Esophagus muscularis mucosa (tissue), 4 donors: ENCODE data around the gene CCDC170. TPM values are rescaled to one million over a fixed set of nuclear protein-coding genes. Genes with fewer than 3 reads are reported as not detected.

Source experiments
- DNase-seq: peaks from one replicate; pipeline ENCODE4 v3.0.0-alpha.2; 2017; ENCODE audit errors: extremely low spot score
- H3K27ac ChIP-seq, 4 donors: fragments of 200-600 bp; sonication (generic); replicated peaks in 1 of 4; 1 replicate in 3 of 4; 2 replicates in 1 of 4; pipeline ENCODE4 v1.5.1; 2016 to 2019; ENCODE audit warnings: mild to moderate bottlenecking in 1 of 4
- H3K27me3 ChIP-seq, 4 donors: fragments of 200-600 bp; sonication (generic); one replicate each; pipeline versions ENCODE4 v1.5.1 to v1.6.0; 2016 to 2019
- H3K36me3 ChIP-seq, 4 donors: fragments of 200-600 bp; sonication (generic); one replicate each; pipeline ENCODE4 v1.5.1; 2016 to 2019
- H3K4me1 ChIP-seq, 4 donors: fragments of 200-600 bp; sonication (generic); one replicate each; pipeline ENCODE4 v1.5.1; 2016 to 2019
- H3K4me3 ChIP-seq, 4 donors: fragments of 200-600 bp; sonication (generic); 1 replicate in 2 of 4; 2 replicates in 2 of 4; pipeline ENCODE4 v1.5.1; 2016 to 2019; ENCODE audit warnings: mild to moderate bottlenecking in 4 of 4, moderate library complexity in 1 of 4
- H3K9me3 ChIP-seq, 4 donors: fragments of 200-600 bp; sonication (generic); 1 replicate in 3 of 4; 2 replicates in 1 of 4; pipeline ENCODE4 v1.5.1; 2016 to 2019
- CTCF ChIP-seq, 3 experiments: fragments of 200-600 bp in 2 of 3; fragments of 450-650 bp in 1 of 3; sonication (generic) in 2 of 3; IDR thresholded peaks; one replicate each; pipeline ENCODE4 v1.5.1; 2017 to 2019; ENCODE audit warnings: antibody characterized with exemption in 3 of 3, mild to moderate bottlenecking in 2 of 3, moderate library complexity in 1 of 3
- EP300 ChIP-seq: sonication (generic); formaldehyde crosslinking; IDR thresholded peaks from one replicate; pipeline ENCODE4 v1.6.1; 2017; ENCODE audit warnings: antibody characterized with exemption
- POLR2A ChIP-seq: fragments of 450-650 bp; IDR thresholded peaks from one replicate; pipeline ENCODE4 v1.6.1; 2017; ENCODE audit warnings: antibody characterized with exemption, moderate library complexity, mild to moderate bottlenecking, low read depth
- POLR2AphosphoS5 ChIP-seq, 2 donors: sonication (generic); formaldehyde crosslinking; IDR thresholded peaks; one replicate each; pipeline ENCODE4 v1.6.1; 2017; ENCODE audit warnings: antibody characterized with exemption in 2 of 2
- WGBS: methylation state at CpG from one replicate; pipeline ENCODE4 v1.1.5; 2018; 5-methylcytosine and 5-hydroxymethylcytosine counted together
- intact Hi-C: fragments of 100-400 bp; cut with DNase I; formaldehyde crosslinking; loops from one replicate; pipeline ENCODE4 v1.15.1; 2023
- total RNA-seq, 4 donors: library from RNA; depleted of rRNA; stranded (reverse); fragments of >200 nt; gene quantifications; one replicate each; pipeline versions ENCODE4 v1.1.0 to v1.2.1, GENCODE V29; 2016

The CCDC170 gene
- total RNA-seq, 4 donors from 2014 or later = 0.32 to 1.5 (median 0.49) TPM

GRCh38 chr6:151478670-151479069 lies 15.1 kb upstream of the CCDC170 start:
- DNase-seq = no peak
- no peak for TF ChIP-seq CTCF (IDR thresholded peaks at IDR 0.05)
- no peak for TF ChIP-seq EP300
- TF ChIP-seq POLR2A = no peak
- no peak for TF ChIP-seq POLR2AphosphoS5 (IDR thresholded peaks at IDR 0.05)
- Histone ChIP-seq H3K36me3 (no peaks in the 10 kb centered on the region), H3K27ac (no peak overlapping the region), H3K4me1 (peaks cover 0 to 10% (median 8%) of the 10 kb centered on the region in 4 donors), H3K4me3 (no peak overlapping the region), H3K27me3 (no peaks in the 10 kb centered on the region), H3K9me3 (no peaks in the 10 kb centered on the region)
- intact Hi-C loops = loop anchor here (10.0 kb wide), 1 partner anchor 584 kb away; no protein-coding TSS in a partner anchor
- WGBS = 80% methylated on average over 6 of the region's 6 CpGs

GRCh38 chr6:151481786-151482185 lies 12.0 kb upstream of the CCDC170 start:
- intact Hi-C loops = no loop called here
- H3K27ac ChIP-seq = no peak overlapping the region
- H3K4me3 ChIP-seq = no peak overlapping the region
- DNase-seq = no peak
- TF ChIP-seq POLR2AphosphoS5 (IDR thresholded peaks at IDR 0.05) (no peak), POLR2A (no peak), CTCF (IDR thresholded peaks at IDR 0.05) (no peak), EP300 (no peak)
- H3K36me3 ChIP-seq = no peaks in the 10 kb centered on the region
- peaks cover 0 to 4% (median 0%) of the 10 kb centered on the region in 4 donors for H3K4me1 ChIP-seq
- H3K9me3 ChIP-seq = no peaks in the 10 kb centered on the region
- H3K27me3 ChIP-seq = no peaks in the 10 kb centered on the region

- TF ChIP-seq POLR2AphosphoS5 (IDR thresholded peaks at IDR 0.05) = no peak
- TF ChIP-seq CTCF (IDR thresholded peaks at IDR 0.05) = no peak
- no peak for TF ChIP-seq POLR2A
- no peak for TF ChIP-seq EP300
- no peak for DNase-seq
- WGBS = 32% methylated on average over 5 of the region's 5 CpGs
- intact Hi-C loops = no loop called here
- no peaks in the 10 kb centered on the region for H3K27me3 ChIP-seq
- H3K4me3 ChIP-seq = no peak overlapping the region
- no peaks in the 10 kb centered on the region for H3K36me3 ChIP-seq
- H3K4me1 ChIP-seq = peaks cover 0 to 4% (median 0%) of the 10 kb centered on the region in 4 donors
- H3K9me3 ChIP-seq = no peaks in the 10 kb centered on the region
- H3K27ac ChIP-seq = no peak overlapping the region
These were observed 11.5 kb upstream of the CCDC170 start for GRCh38 chr6:151482290-151482689.

- Histone ChIP-seq H3K4me3 (no peak overlapping the region), H3K36me3 (no peaks in the 10 kb centered on the region), H3K27me3 (no peaks in the 10 kb centered on the region), H3K27ac (no peak overlapping the region), H3K9me3 (no peaks in the 10 kb centered on the region), H3K4me1 (peaks cover 0 to 4% (median 0%) of the 10 kb centered on the region in 4 donors)
- intact Hi-C loops = no loop called here
- DNase-seq = no peak
- no peak for TF ChIP-seq CTCF (IDR thresholded peaks at IDR 0.05)
These were observed 9.8 kb upstream of the CCDC170 start for GRCh38 chr6:151483994-151484393.

GRCh38 chr6:151488226-151488625 lies 5.6 kb upstream of the CCDC170 start:
- TF ChIP-seq CTCF (IDR thresholded peaks at IDR 0.05) = no peak
- TF ChIP-seq POLR2AphosphoS5 (IDR thresholded peaks at IDR 0.05) = no peak
- no peak for TF ChIP-seq POLR2A
- TF ChIP-seq EP300 = no peak
- no peak for DNase-seq
- H3K27me3 ChIP-seq = peaks cover 0 to 13% (median 0%) of the 10 kb centered on the region in 4 donors
- H3K27ac ChIP-seq = no peak overlapping the region
- H3K9me3 ChIP-seq = no peaks in the 10 kb centered on the region
- peaks cover 0 to 2% (median under 1%) of the 10 kb centered on the region in 4 donors for H3K4me1 ChIP-seq
- H3K36me3 ChIP-seq = no peaks in the 10 kb centered on the region
- 48% methylated on average over 2 of the region's 2 CpGs for WGBS
- no peak overlapping the region for H3K4me3 ChIP-seq
- intact Hi-C loops = no loop called here
